ENCODE measurements around the gene FAM118B. TPM values are rescaled to one million over a fixed set of nuclear protein-coding genes. Genes with fewer than 3 reads are reported as not detected.

The FAM118B gene
- total and polyA plus RNA-seq, 2 of the 4 experiments (the other 2 are of a cell fraction): 20.0 to 27.2 TPM

DNA sequence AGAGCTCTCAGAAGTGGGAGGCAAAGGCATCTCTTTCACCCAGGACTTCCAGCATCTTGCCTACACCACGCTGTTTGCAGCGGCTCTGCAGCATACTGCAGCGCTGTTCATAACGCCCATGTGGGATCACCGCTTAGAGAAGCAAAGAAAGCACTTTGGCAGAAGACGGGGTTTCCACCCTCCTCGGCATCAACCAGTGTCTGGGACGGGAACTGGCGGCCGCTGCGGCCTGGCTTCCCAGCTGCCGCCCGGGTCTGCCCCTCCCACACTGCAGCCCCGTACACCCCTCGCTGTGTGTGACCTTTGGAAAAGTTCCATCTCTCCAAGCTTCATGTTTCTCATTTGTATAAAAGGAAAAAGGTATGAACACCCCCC, 70.8 kb downstream of the FAM118B start:
- TF ChIP-seq NFE2L2 (IDR thresholded peaks at IDR 0.05; ENCODE audit: low read depth, low read length): no peak
- TF ChIP-seq MXI1 (IDR thresholded peaks at IDR 0.05; ENCODE audit: borderline replicate concordance, low read depth, low read length): 0 out of 2 replicates have a peak, but pooled peaks have one; percentile 28
- Histone ChIP-seq H3K56ac (ENCODE audit: extremely low read depth, insufficient read depth, low read length) (peak overlapping the region; percentile 5), H3K27me3 (ENCODE audit: control insufficient read depth, insufficient read depth, low read length) (no peaks in the 10 kb centered on the region), H3K18ac (ENCODE audit: low read depth, low read length) (no peak overlapping the region), H4K20me1 (ENCODE audit: insufficient read depth, low read length) (no peaks in the 10 kb centered on the region), H4K8ac (ENCODE audit: low read depth in 2 of 2, low read length in 2 of 2) (peak overlapping the region; percentile 74 to 91), H3K9me1 (ENCODE audit: insufficient read depth, low read length) (peaks cover 5% of the 10 kb centered on the region; the same call in 1 of the 2 replicates), H3K4ac (ENCODE audit: low read depth, low read length) (peak overlapping the region; percentile 74), H2AK5ac (ENCODE audit: low read depth, low read length) (no peak overlapping the region), H2AFZ (replicated peaks; ENCODE audit: low read length, poor library complexity) (peak overlapping the region; percentile 97), H3K9me3 (ENCODE audit: control insufficient read depth, insufficient read depth, low read length) (no peaks in the 10 kb centered on the region), H3K79me1 (ENCODE audit: low read depth in 1 of 2, low read length in 2 of 2) (peaks cover 4 to 27% of the 10 kb centered on the region in 2 experiments; a peak in 3 of 4 replicates), H3K4me2 (ENCODE audit: low read depth, low read length) (peak overlapping the region; percentile 83), H3K14ac (replicated peaks; ENCODE audit: low read depth, low read length) (peak overlapping the region; percentile 69; the same call in 1 of the 2 replicates), H3K36me3 (ENCODE audit: control insufficient read depth, insufficient read depth, low read length) (peaks cover 4% of the 10 kb centered on the region), H2BK20ac (ENCODE audit: low read depth, low read length) (no peak overlapping the region), H3K4me1 (ENCODE audit: control insufficient read depth, insufficient read depth, low read length) (peaks cover 3% of the 10 kb centered on the region; the same call in 1 of the 2 replicates), H3K27ac (ENCODE audit: insufficient read depth, low read length) (peak overlapping the region; percentile 78), H4K91ac (ENCODE audit: insufficient read depth, low read depth, low read length) (peak overlapping the region; percentile 74), H2BK15ac (ENCODE audit: low read depth, low read length) (no peak overlapping the region), H3K9ac (ENCODE audit: low read depth, low read length) (peak overlapping the region; percentile 84), H2AK9ac (replicated peaks; ENCODE audit: low read depth, low read length, poor library complexity) (peak overlapping the region; percentile 20), H3K4me3 (ENCODE audit: insufficient read depth, low read depth, low read length) (peak overlapping the region; percentile 83), H4K5ac (ENCODE audit: low read depth, low read length) (peak overlapping the region; percentile 90), H2BK5ac (ENCODE audit: low read depth, low read length, poor library complexity, severe bottlenecking) (peak overlapping the region; percentile 32), H3K23ac (ENCODE audit: low read depth, low read length) (peak overlapping the region; percentile 83), H2BK120ac (ENCODE audit: low read depth, low read length) (no peak overlapping the region)
- ATAC-seq (ENCODE audit: low read depth) (peak; percentile 50), DNase-seq (peak; percentile 35)
- CTCF ChIA-PET: interaction anchor here (0.6 kb wide), 1 partner anchor 8 kb away, joined by 4 read pairs; no protein-coding TSS in a partner anchor
- BruUV-seq (replicated peaks): no TSS peak
- POLR2A ChIA-PET (ENCODE audit: unreplicated experiment): no interaction called here
- dilution Hi-C loops (cut with HindIII; ENCODE audit: low sequenced_read_pairs, unreplicated experiment): no loop called here
- intact Hi-C loops (cut with micrococcal nuclease): no loop called here
- in situ Hi-C loops (cut with MboI; ENCODE audit: low sequenced_read_pairs): no loop called here
- no CpG with 5 or more reads among the region's 15 CpGs for WGBS, 2 experiments (ENCODE audit: extremely low coverage in 2 of 2, insufficient read length in 1 of 2)
